K562 (cell line): ENCODE data around the gene SYT8. TPM values are rescaled to one million over a fixed set of nuclear protein-coding genes. Genes with fewer than 3 reads are reported as not detected.

ENCODE experiments used
- ATAC-seq: fragments of 200-7000 bp; cut with Tn5 transposase; 3 replicates; pipeline ENCODE4 v1.9.1; 2020; ENCODE audit warnings: moderate library complexity
- BruUV-seq: library from RNA; stranded (reverse); fragments of 400-500 nt; replicated peaks from 2 replicates; lab custom pipeline; 2021; lab: Mats Ljungman, UMichigan
- CTCF ChIA-PET: fragments of 300-600 bp; formaldehyde crosslinking; extraction: SDS; loops from one replicate; lab custom pipeline; 2021; ENCODE audit warnings: low intra/inter-chr PET ratio; lab: Yijun Ruan, JAX
- POLR2A ChIA-PET: fragments of 300-600, 350-650 bp; sonication (Branson Sonifier 250); formaldehyde crosslinking; extraction: SDS; loops from one replicate; lab custom pipeline; 2021; ENCODE audit warnings: antibody characterized with exemption, inconsistent platforms; lab: Yijun Ruan, JAX
- DNase-seq, 4 experiments: peaks; one replicate each; pipeline versions ENCODE4 v3.0.0 to v3.0.0-alpha.2; 2011 to 2018; ENCODE audit warnings: low spot score in 3 of 4, mixed read lengths in 3 of 4; ENCODE audit errors: extremely low read depth in 1 of 4
- FAIRE-seq: peaks from 2 replicates; lab custom pipeline; 2011; peaks lifted over from hg19 to GRCh38; lab: Jason Lieb, UNC
- H2AFZ ChIP-seq: 2 replicates; pipeline ENCODE4 v1.6.0; 2011; ENCODE audit warnings: low read depth, low read length, control low read depth, inconsistent platforms
- H3K27ac ChIP-seq: fragments of 200-600 bp; 3 replicates; pipeline ENCODE4 v1.8.0; 2011; ENCODE audit warnings: low read depth, mild to moderate bottlenecking, control low read depth, inconsistent platforms, low read length, moderate library complexity, mixed read lengths; ENCODE audit errors: extremely low read depth
- H3K27me3 ChIP-seq, 2 experiments: fragments of 300-600 bp in 1 of 2; 2 replicates in 1 of 2; 3 replicates in 1 of 2; pipeline versions ENCODE4 v1.6.0 to v1.8.0; 2011; ENCODE audit warnings: inconsistent platforms in 2 of 2, low read length in 2 of 2, mild to moderate bottlenecking in 1 of 2, mixed read lengths in 1 of 2, moderate library complexity in 1 of 2; ENCODE audit not compliant: control insufficient read depth in 2 of 2, insufficient read depth in 2 of 2
- H3K36me3 ChIP-seq: fragments of 300-600 bp; 3 replicates; pipeline ENCODE4 v1.8.0; 2011; ENCODE audit warnings: mild to moderate bottlenecking, low read length, inconsistent platforms; ENCODE audit not compliant: control insufficient read depth, insufficient read depth
- H3K4me1 ChIP-seq, 2 experiments: fragments of 200-600 bp in 1 of 2; replicated peaks in 1 of 2; 2 replicates in 1 of 2; 3 replicates in 1 of 2; pipeline versions ENCODE4 v1.5.1 to v1.8.0; 2011; ENCODE audit warnings: inconsistent platforms in 2 of 2, low read length in 2 of 2, mild to moderate bottlenecking in 1 of 2, mixed read lengths in 1 of 2, moderate library complexity in 1 of 2; ENCODE audit not compliant: control insufficient read depth in 2 of 2, insufficient read depth in 2 of 2
- H3K4me2 ChIP-seq: 2 replicates; pipeline ENCODE4 v1.6.1; 2011; ENCODE audit warnings: low read length, control low read depth, inconsistent platforms, mixed read lengths; ENCODE audit not compliant: insufficient read depth
- H3K4me3 ChIP-seq: fragments of 200-600 bp; sonication (generic), shearing (Covaris generic); 2 replicates; pipeline ENCODE4 v1.5.1; 2016; ENCODE audit warnings: control low read depth, inconsistent platforms
- H3K79me2 ChIP-seq: fragments of 200-600 bp; 3 replicates; pipeline ENCODE4 v1.8.0; 2011; ENCODE audit warnings: low read length, inconsistent platforms; ENCODE audit not compliant: control insufficient read depth, insufficient read depth
- H3K9ac ChIP-seq, 2 experiments: 2 replicates each; pipeline versions ENCODE4 v1.6.0 to v1.6.1; 2011; ENCODE audit warnings: low read depth in 2 of 2, low read length in 2 of 2, control low read depth in 1 of 2, inconsistent platforms in 1 of 2, mild to moderate bottlenecking in 1 of 2, mixed read lengths in 1 of 2; ENCODE audit not compliant: insufficient read depth in 1 of 2
- H3K9me1 ChIP-seq: one replicate; pipeline ENCODE4 v1.6.0; 2011; ENCODE audit warnings: inconsistent platforms, mild to moderate bottlenecking, low read length, moderate library complexity; ENCODE audit not compliant: control insufficient read depth, insufficient read depth
- H3K9me3 ChIP-seq: replicated peaks from 2 replicates; pipeline ENCODE4 v1.5.1; 2011; ENCODE audit warnings: low read depth, low read length, inconsistent platforms; ENCODE audit not compliant: control insufficient read depth, insufficient read depth
- H4K20me1 ChIP-seq: replicated peaks from 2 replicates; pipeline ENCODE4 v1.6.1; 2011; ENCODE audit warnings: low read length, inconsistent platforms, mixed read lengths; ENCODE audit not compliant: control insufficient read depth, insufficient read depth
- EGR1 ChIP-seq: fragments of 450-650 bp; conservative IDR thresholded peaks from 2 replicates; pipeline ENCODE4 v1.6.1; 2017; ENCODE audit warnings: mild to moderate bottlenecking
- IFI16 ChIP-seq: fragments of 250-450 bp; sonication (Bioruptor Pico); IDR thresholded peaks from 2 replicates; pipeline ENCODE4 v2.1.2; 2022; ENCODE audit warnings: mild to moderate bottlenecking, inconsistent platforms
- NR1H2 ChIP-seq: sonication (generic); formaldehyde crosslinking; IDR thresholded peaks from 2 replicates; pipeline ENCODE4 v1.4.0; 2020; ENCODE audit warnings: mild to moderate bottlenecking, missing genetic modification reagents
- WHSC1 ChIP-seq: IDR thresholded peaks from one replicate; pipeline ENCODE4 v1.6.1; 2012; ENCODE audit warnings: low read length, control low read depth, inconsistent platforms
- ZC3H4 ChIP-seq: sonication (generic); formaldehyde crosslinking; IDR thresholded peaks from 2 replicates; pipeline ENCODE4 v1.9.0; 2021; ENCODE audit warnings: missing genetic modification reagents, borderline replicate concordance
- ZNF133 ChIP-seq: fragments of 250-450 bp; sonication (Bioruptor Pico); IDR thresholded peaks from 2 replicates; pipeline ENCODE4 v1.4.0; 2020; ENCODE audit warnings: mild to moderate bottlenecking
- ZNF175 ChIP-seq: fragments of 200-800 bp; sonication (Bioruptor generic); IDR thresholded peaks from 2 replicates; pipeline ENCODE4 v1.6.1; 2016; ENCODE audit warnings: low read depth, mild to moderate bottlenecking, missing genetic modification characterization, missing compliant biosample characterization
- ZNF436 ChIP-seq: fragments of 250-450, 450-650 bp; sonication (Bioruptor Pico); formaldehyde crosslinking; IDR thresholded peaks from 2 replicates; pipeline ENCODE4 v1.7.0; 2020; ENCODE audit warnings: mild to moderate bottlenecking
- WGBS: fragments of 100-300 bp; shearing (Covaris generic); methylation state at CpG from one replicate; pipeline ENCODE4 v1.1.6; 2016; ENCODE audit warnings: low coverage, mixed read lengths; ENCODE audit not compliant: insufficient coverage; ENCODE audit errors: missing lambda C conversion rate; 5-methylcytosine and 5-hydroxymethylcytosine counted together
- in situ Hi-C: fragments of 300-500 bp; cut with MboI; formaldehyde crosslinking; loops from 4 replicates; pipeline ENCODE4 v1.15.0; 2018; ENCODE audit warnings: inconsistent platforms, mixed read lengths
- intact Hi-C: fragments of 100-400 bp; cut with micrococcal nuclease; formaldehyde crosslinking; loops from 2 replicates; pipeline ENCODE4 v1.14.2; 2022
- polyA plus RNA-seq, 8 experiments: library from polyadenylated mRNA; depleted of rRNA in 4 of 8; stranded (reverse) in 5 of 8; unstranded in 3 of 8; fragments of >200 nt; fragmentation: Nextera tagmentation in 2 of 8; fragmentation: Illumina TruSeq in 1 of 8; extraction: Ambion mirVana in 2 of 8; extraction: Trizol in 1 of 8; gene quantifications; 2 replicates each; pipeline versions ENCODE4 v1.2.1 to v1.2.3, GENCODE V29; 2011 to 2014; ENCODE audit warnings: inconsistent platforms in 1 of 8, missing spikeins in 1 of 8
- total RNA-seq, 7 experiments: library from RNA; depleted of rRNA in 6 of 7; stranded (reverse); fragments of >200 nt in 6 of 7; fragmentation: Illumina TruSeq in 2 of 7; extraction: Trizol in 2 of 7; gene quantifications; 2 replicates each; pipeline versions ENCODE4 v1.2.1 to v1.2.3, GENCODE V29; 2011 to 2021; ENCODE audit warnings: low replicate concordance in 1 of 7
- TF ChIP-seq, protein P1 (sequence below): fragments of 450-650 bp; conservative IDR thresholded peaks from 2 replicates; pipeline ENCODE4 v1.6.1; 2016; ENCODE audit warnings: missing genetic modification characterization, low read depth, mild to moderate bottlenecking, missing compliant biosample characterization, moderate library complexity
- TF ChIP-seq, protein P2 (sequence below): sonication (generic); formaldehyde crosslinking; IDR thresholded peaks from 2 replicates; pipeline ENCODE4 v1.8.0; 2023; ENCODE audit warnings: mild to moderate bottlenecking, missing genetic modification reagents

SYT8 gene
- total and polyA plus RNA-seq, 9 of the 15 experiments (the other 6 are each of a cell fraction or from before 2014, with no cell fraction given), result not detected

DNA sequence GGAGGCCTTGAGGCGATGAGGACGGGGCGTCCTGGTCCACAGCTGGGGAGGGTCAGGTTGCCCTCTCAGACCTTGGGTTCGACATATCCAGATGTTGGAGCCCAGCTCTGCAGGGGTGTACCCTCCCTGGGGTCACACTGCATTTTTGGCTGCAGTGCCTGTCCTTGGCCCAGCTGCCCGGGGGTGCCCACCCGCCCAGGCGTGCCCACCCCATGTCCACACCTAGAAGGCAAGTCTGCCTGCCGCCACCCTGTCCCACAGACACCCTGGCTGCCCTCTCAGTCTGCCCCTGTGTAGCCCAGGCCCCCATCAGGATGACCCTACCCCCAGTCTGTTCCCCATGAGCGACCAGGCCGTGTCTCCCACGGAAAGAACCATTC lies 21.1 kb downstream of the SYT8 start:
- no peaks in the 10 kb centered on the region for H3K36me3 ChIP-seq
- WGBS, result 0% methylated on average over 8 of the region's 11 CpGs
- in situ Hi-C loops, result loop anchor here (10.0 kb wide), 1 partner anchor 299 kb away; no protein-coding TSS in a partner anchor
- H4K20me1 ChIP-seq, result peaks cover 3% of the 10 kb centered on the region
- no TSS peak for BruUV-seq
- ATAC-seq (no peak), DNase-seq (no peak)
- H3K79me2 ChIP-seq, result no peaks in the 10 kb centered on the region
- H3K4me3 ChIP-seq, result no peak overlapping the region
- no peak overlapping the region for H3K27ac ChIP-seq
- no peaks in the 10 kb centered on the region for H3K9me1 ChIP-seq
- ChIA-PET CTCF (interaction anchor here (0.5 kb wide), 1 partner anchor 250 kb away, joined by 3 read pairs; no protein-coding TSS in a partner anchor), POLR2A (interaction anchor here (1.0 kb wide), 1 partner anchor 77 kb away, joined by 3 read pairs; no protein-coding TSS in a partner anchor)
- no peak overlapping the region for H3K4me2 ChIP-seq
- H3K9ac ChIP-seq, result no peak overlapping the region
- peaks cover 0 to 17% of the 10 kb centered on the region in 2 experiments; a peak in 2 of 5 replicates for H3K4me1 ChIP-seq
- TF ChIP-seq WHSC1 (no peak), EGR1 (no peak), NR1H2 (CRISPR knock-in tag) (no peak), ZC3H4 (no peak), ZNF133 (CRISPR knock-in tag) (no peak)
- TF ChIP-seq, all 486 proteins: peak for 0
- H3K9me3 ChIP-seq, result no peaks in the 10 kb centered on the region
- peaks cover 21 to 73% of the 10 kb centered on the region in 2 experiments; a peak in 4 of 5 replicates for H3K27me3 ChIP-seq
- intact Hi-C loops, result no loop called here
- H2AFZ ChIP-seq, result no peak overlapping the region
- FAIRE-seq, result no peak

DNA sequence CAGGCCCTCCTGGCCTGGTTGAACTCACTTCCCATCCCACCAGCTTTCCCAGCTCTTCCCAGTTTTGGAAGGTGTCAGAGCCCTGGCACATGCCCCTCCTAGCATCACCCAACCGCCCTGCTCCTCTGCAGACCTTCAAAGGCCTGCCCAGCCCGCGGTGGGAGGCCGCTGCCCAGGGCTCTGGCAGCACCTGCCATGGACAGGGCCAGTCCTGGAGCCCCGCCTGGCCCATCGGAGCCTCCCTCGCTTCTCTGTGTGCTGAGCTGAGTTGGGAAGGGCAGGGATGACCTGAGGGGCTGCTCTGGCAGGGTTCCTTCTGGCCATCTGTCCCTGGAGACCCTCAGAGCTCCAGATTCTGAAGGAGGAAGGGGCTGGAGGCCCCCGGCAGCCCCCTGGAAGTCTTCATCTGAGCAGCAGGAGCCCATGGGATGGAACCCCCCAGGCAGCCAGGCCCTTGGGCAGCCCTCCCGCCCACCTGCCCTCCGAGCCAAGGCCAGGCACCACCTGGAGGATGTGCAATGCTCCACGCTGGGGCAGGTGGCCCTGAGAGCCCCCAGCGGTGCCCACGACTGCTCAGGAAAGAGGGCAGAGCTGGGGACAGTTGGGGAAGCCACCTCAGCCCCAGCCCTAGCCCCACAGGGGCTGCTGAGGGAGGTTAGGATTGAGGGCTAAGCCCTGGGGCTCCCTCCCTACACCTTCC lies 21.7 kb downstream of the SYT8 start:
- FAIRE-seq, result no peak
- no peak overlapping the region for H3K4me3 ChIP-seq
- ChIA-PET CTCF (interaction anchor here (0.5 kb wide), 1 partner anchor 250 kb away, joined by 3 read pairs; no protein-coding TSS in a partner anchor), POLR2A (no interaction called here)
- no peak for ATAC-seq
- no peaks in the 10 kb centered on the region for H3K9me3 ChIP-seq
- DNase-seq, result no peak
- no peak overlapping the region for H3K27ac ChIP-seq
- peaks cover 0 to 15% of the 10 kb centered on the region in 2 experiments; a peak in 2 of 5 replicates for H3K4me1 ChIP-seq
- no peaks in the 10 kb centered on the region for H3K36me3 ChIP-seq
- H3K9ac ChIP-seq, result no peak overlapping the region
- peaks cover 3% of the 10 kb centered on the region for H4K20me1 ChIP-seq
- H3K27me3 ChIP-seq, result peaks cover 20 to 70% of the 10 kb centered on the region in 2 experiments; a peak in 4 of 5 replicates
- in situ Hi-C loops, result loop anchor here (10.0 kb wide), 1 partner anchor 298 kb away; no protein-coding TSS in a partner anchor
- no peaks in the 10 kb centered on the region for H3K79me2 ChIP-seq
- H3K9me1 ChIP-seq, result no peaks in the 10 kb centered on the region
- intact Hi-C loops, result no loop called here
- WGBS, result 0% methylated on average over 13 of the region's 13 CpGs
- no peak overlapping the region for H3K4me2 ChIP-seq
- H2AFZ ChIP-seq, result no peak overlapping the region
- BruUV-seq, result no TSS peak
- TF ChIP-seq ZNF175, result no peak
- TF ChIP-seq, protein P1, sequence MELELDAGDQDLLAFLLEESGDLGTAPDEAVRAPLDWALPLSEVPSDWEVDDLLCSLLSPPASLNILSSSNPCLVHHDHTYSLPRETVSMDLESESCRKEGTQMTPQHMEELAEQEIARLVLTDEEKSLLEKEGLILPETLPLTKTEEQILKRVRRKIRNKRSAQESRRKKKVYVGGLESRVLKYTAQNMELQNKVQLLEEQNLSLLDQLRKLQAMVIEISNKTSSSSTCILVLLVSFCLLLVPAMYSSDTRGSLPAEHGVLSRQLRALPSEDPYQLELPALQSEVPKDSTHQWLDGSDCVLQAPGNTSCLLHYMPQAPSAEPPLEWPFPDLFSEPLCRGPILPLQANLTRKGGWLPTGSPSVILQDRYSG (tag), result no peak
- no peak for TF ChIP-seq IFI16 (CRISPR knock-in tag)
- TF ChIP-seq, protein P2, sequence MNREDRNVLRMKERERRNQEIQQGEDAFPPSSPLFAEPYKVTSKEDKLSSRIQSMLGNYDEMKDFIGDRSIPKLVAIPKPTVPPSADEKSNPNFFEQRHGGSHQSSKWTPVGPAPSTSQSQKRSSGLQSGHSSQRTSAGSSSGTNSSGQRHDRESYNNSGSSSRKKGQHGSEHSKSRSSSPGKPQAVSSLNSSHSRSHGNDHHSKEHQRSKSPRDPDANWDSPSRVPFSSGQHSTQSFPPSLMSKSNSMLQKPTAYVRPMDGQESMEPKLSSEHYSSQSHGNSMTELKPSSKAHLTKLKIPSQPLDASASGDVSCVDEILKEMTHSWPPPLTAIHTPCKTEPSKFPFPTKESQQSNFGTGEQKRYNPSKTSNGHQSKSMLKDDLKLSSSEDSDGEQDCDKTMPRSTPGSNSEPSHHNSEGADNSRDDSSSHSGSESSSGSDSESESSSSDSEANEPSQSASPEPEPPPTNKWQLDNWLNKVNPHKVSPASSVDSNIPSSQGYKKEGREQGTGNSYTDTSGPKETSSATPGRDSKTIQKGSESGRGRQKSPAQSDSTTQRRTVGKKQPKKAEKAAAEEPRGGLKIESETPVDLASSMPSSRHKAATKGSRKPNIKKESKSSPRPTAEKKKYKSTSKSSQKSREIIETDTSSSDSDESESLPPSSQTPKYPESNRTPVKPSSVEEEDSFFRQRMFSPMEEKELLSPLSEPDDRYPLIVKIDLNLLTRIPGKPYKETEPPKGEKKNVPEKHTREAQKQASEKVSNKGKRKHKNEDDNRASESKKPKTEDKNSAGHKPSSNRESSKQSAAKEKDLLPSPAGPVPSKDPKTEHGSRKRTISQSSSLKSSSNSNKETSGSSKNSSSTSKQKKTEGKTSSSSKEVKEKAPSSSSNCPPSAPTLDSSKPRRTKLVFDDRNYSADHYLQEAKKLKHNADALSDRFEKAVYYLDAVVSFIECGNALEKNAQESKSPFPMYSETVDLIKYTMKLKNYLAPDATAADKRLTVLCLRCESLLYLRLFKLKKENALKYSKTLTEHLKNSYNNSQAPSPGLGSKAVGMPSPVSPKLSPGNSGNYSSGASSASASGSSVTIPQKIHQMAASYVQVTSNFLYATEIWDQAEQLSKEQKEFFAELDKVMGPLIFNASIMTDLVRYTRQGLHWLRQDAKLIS (CRISPR knock-in tag), result no peak
- TF ChIP-seq ZNF436 (CRISPR knock-in tag), result no peak
